ENCODE results near the gene PPFIA4.
A peak's percentile ranks its signal among the peaks of the same experiment; 100 is the strongest.

The PPFIA4 gene

DNA sequence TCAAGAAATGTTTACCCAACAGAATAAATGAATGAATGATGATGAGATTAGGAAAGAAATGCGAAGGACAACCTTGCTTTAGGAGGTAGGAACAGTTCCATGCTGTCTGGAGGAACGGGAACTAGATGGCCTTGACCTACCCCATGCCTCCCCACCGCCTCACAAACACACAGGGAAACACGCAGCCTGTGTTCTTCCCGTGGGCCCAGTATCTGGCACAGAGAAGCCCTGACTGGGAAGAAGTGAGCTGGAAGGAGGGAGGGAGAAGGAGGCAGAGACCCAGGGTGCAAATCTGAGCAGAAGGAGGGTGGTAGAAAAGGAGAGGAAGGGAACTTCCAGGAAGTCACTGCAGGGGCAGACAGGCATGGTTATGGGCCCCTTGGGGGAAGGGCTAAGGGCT is 97.7 kb downstream of the PPFIA4 start:
- Histone ChIP-seq H3K4me2 (ENCODE audit: low read depth, low read length) (no peak overlapping the region), H3K9ac (ENCODE audit: low read length) (no peak overlapping the region)
- DNase-seq, result no peak

DNA sequence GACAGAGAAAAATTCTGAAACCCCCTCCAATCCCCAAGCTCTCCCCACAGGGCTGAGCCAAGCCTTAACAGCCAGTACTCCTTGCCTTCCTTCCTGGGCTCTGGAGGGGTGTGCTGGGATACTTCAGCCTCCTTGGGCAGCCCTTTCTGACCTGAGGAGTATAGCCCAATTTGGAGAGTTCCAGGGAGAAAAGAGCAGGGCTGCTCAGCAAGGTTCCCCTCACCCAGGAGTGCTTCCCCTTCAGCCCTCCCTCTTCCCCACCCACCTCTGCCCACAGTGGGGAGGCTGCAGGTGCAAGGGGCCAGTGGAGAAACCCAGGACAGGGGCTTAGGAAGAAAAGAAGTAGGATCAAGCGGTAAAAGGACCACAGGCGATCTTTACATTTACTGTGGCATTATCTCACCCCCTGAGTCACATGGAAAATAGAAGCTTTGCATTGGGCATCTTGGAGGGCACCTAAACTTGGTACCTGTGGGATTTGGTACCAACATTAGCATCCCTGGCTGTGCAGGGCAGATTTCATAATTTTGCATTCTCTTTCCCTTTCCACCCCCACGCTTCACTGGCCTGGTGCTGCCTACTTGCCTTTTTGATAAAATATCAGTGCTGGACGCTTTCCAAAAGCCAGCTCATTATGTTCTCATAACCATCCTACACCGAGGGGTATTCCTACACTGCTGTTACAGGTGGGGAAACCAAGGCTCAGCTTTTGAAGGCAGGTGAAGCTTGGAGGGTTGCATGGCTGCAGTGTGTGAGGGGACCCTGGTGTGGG is 98.4 kb downstream of the PPFIA4 start:
- Histone ChIP-seq H3K9me2 (replicated peaks; ENCODE audit: insufficient read depth, low read length) (no peaks in the 10 kb centered on the region), H2AFZ (ENCODE audit: low read length) (no peak overlapping the region), H3K36me3 (replicated peaks; ENCODE audit: insufficient read depth, low read length) (no peaks in the 10 kb centered on the region), H4K20me1 (ENCODE audit: insufficient read depth, low read length) (no peaks in the 10 kb centered on the region), H3K27me3 (replicated peaks; ENCODE audit: insufficient read depth, low read length) (peaks cover 51% of the 10 kb centered on the region), H3K9me3 (replicated peaks; ENCODE audit: insufficient read depth, low read length) (no peaks in the 10 kb centered on the region), H3K9ac (ENCODE audit: low read length) (no peak overlapping the region), H3K4me2 (ENCODE audit: low read depth, low read length) (no peak overlapping the region), H3F3A (ENCODE audit: insufficient read depth, low read length) (no peaks in the 10 kb centered on the region), H3K4me3 (ENCODE audit: low read length) (no peak overlapping the region), H3K27ac (ENCODE audit: low read length) (no peak overlapping the region), H3K4me1 (ENCODE audit: low read length) (peaks cover 17% of the 10 kb centered on the region; the same call in 1 of the 2 replicates), H3K79me2 (ENCODE audit: low read length) (no peaks in the 10 kb centered on the region)
- TF ChIP-seq EZH2phosphoT487 (IDR thresholded peaks at IDR 0.05; ENCODE audit: low read length) (no peak), EZH2 (optimal IDR thresholded peaks at IDR 0.05; ENCODE audit: low read depth, low read length) (no peak)
- TF ChIP-seq, protein P1, sequence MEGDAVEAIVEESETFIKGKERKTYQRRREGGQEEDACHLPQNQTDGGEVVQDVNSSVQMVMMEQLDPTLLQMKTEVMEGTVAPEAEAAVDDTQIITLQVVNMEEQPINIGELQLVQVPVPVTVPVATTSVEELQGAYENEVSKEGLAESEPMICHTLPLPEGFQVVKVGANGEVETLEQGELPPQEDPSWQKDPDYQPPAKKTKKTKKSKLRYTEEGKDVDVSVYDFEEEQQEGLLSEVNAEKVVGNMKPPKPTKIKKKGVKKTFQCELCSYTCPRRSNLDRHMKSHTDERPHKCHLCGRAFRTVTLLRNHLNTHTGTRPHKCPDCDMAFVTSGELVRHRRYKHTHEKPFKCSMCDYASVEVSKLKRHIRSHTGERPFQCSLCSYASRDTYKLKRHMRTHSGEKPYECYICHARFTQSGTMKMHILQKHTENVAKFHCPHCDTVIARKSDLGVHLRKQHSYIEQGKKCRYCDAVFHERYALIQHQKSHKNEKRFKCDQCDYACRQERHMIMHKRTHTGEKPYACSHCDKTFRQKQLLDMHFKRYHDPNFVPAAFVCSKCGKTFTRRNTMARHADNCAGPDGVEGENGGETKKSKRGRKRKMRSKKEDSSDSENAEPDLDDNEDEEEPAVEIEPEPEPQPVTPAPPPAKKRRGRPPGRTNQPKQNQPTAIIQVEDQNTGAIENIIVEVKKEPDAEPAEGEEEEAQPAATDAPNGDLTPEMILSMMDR (IDR thresholded peaks at IDR 0.05; ENCODE audit: low read length), result no peak
- DNase-seq, result no peak

More for the DNA sequence above, 97.7 kb downstream of the PPFIA4 start:
- Histone ChIP-seq H3K36me3 (replicated peaks; ENCODE audit: insufficient read depth, low read length) (no peaks in the 10 kb centered on the region), H3K79me2 (ENCODE audit: low read length) (no peaks in the 10 kb centered on the region), H3F3A (ENCODE audit: insufficient read depth, low read length) (no peaks in the 10 kb centered on the region), H3K27me3 (replicated peaks; ENCODE audit: insufficient read depth, low read length) (peaks cover 49% of the 10 kb centered on the region), H4K20me1 (ENCODE audit: insufficient read depth, low read length) (no peaks in the 10 kb centered on the region), H3K27ac (ENCODE audit: low read length) (no peak overlapping the region), H3K9me3 (replicated peaks; ENCODE audit: insufficient read depth, low read length) (no peaks in the 10 kb centered on the region), H2AFZ (ENCODE audit: low read length) (no peak overlapping the region), H3K9me2 (replicated peaks; ENCODE audit: insufficient read depth, low read length) (no peaks in the 10 kb centered on the region), H3K4me1 (ENCODE audit: low read length) (peaks cover 17% of the 10 kb centered on the region; the same call in 1 of the 2 replicates), H3K4me3 (ENCODE audit: low read length) (no peak overlapping the region)
- no peak for TF ChIP-seq EZH2 (optimal IDR thresholded peaks at IDR 0.05; ENCODE audit: low read depth, low read length)
- TF ChIP-seq, protein P1 (IDR thresholded peaks at IDR 0.05; ENCODE audit: low read length), result no peak
- no peak for TF ChIP-seq EZH2phosphoT487 (IDR thresholded peaks at IDR 0.05; ENCODE audit: low read length)

- Histone ChIP-seq H3K27me3 (replicated peaks; ENCODE audit: insufficient read depth, low read length) (peaks cover 51% of the 10 kb centered on the region), H3K9me2 (replicated peaks; ENCODE audit: insufficient read depth, low read length) (no peaks in the 10 kb centered on the region), H3K9ac (ENCODE audit: low read length) (no peak overlapping the region), H4K20me1 (ENCODE audit: insufficient read depth, low read length) (no peaks in the 10 kb centered on the region), H3F3A (ENCODE audit: insufficient read depth, low read length) (no peaks in the 10 kb centered on the region), H3K4me2 (ENCODE audit: low read depth, low read length) (no peak overlapping the region), H3K36me3 (replicated peaks; ENCODE audit: insufficient read depth, low read length) (no peaks in the 10 kb centered on the region), H3K4me3 (ENCODE audit: low read length) (no peak overlapping the region), H3K79me2 (ENCODE audit: low read length) (no peaks in the 10 kb centered on the region), H3K4me1 (ENCODE audit: low read length) (peaks cover 17% of the 10 kb centered on the region; the same call in 1 of the 2 replicates), H3K27ac (ENCODE audit: low read length) (no peak overlapping the region), H2AFZ (ENCODE audit: low read length) (no peak overlapping the region), H3K9me3 (replicated peaks; ENCODE audit: insufficient read depth, low read length) (no peaks in the 10 kb centered on the region)
- DNase-seq, result no peak
- TF ChIP-seq, protein P1 (IDR thresholded peaks at IDR 0.05; ENCODE audit: low read length), result peak; percentile 37
- TF ChIP-seq EZH2 (optimal IDR thresholded peaks at IDR 0.05; ENCODE audit: low read depth, low read length) (no peak), EZH2phosphoT487 (IDR thresholded peaks at IDR 0.05; ENCODE audit: low read length) (no peak)
Measured at GRCh38 chr1:203126151-203126865, 100.0 kb downstream of the PPFIA4 start.

Measured in MM.1S (cell line).